ENCODE data around the gene CRB2. TPM values are rescaled to one million over a fixed set of nuclear protein-coding genes. Genes with fewer than 3 reads are reported as not detected.

The CRB2 gene
- total and polyA plus RNA-seq, 2 of the 13 experiments (the other 11 are each of a cell fraction or from before 2014, with no cell fraction given): 0.01 to 0.29 TPM

- TF ChIP-seq THAP9 (CRISPR knock-in tag; IDR thresholded peaks at IDR 0.05; ENCODE audit: borderline replicate concordance): no peak
- TF ChIP-seq ZNF547 (CRISPR knock-in tag; IDR thresholded peaks at IDR 0.05): no peak
- no peak for TF ChIP-seq HNRNPH1 (optimal IDR thresholded peaks at IDR 0.05; ENCODE audit: low read depth, low read length)
- TF ChIP-seq FIP1L1 (IDR thresholded peaks at IDR 0.05; ENCODE audit: borderline replicate concordance, insufficient read depth, low read depth, low read length): no peak
- TF ChIP-seq TMF1 (CRISPR knock-in tag; IDR thresholded peaks at IDR 0.05; ENCODE audit: low read depth): no peak
- TF ChIP-seq ZZZ3 (CRISPR knock-in tag; IDR thresholded peaks at IDR 0.05; ENCODE audit: borderline replicate concordance): no peak
- TF ChIP-seq SCMH1 (CRISPR knock-in tag; IDR thresholded peaks at IDR 0.05; ENCODE audit: borderline replicate concordance): no peak
- TF ChIP-seq TBP (CRISPR knock-in tag; IDR thresholded peaks at IDR 0.05): no peak
- TF ChIP-seq PCBP1 (IDR thresholded peaks at IDR 0.05; ENCODE audit: borderline replicate concordance, low read depth, low read length): no peak
- TF ChIP-seq NCOA2 (CRISPR knock-in tag; IDR thresholded peaks at IDR 0.05): no peak
- TF ChIP-seq RERE (CRISPR knock-in tag; IDR thresholded peaks at IDR 0.05; ENCODE audit: low read depth): no peak
- TF ChIP-seq ZNF20 (CRISPR knock-in tag; IDR thresholded peaks at IDR 0.05): no peak
- no peak for TF ChIP-seq HCFC1 (IDR thresholded peaks at IDR 0.05; ENCODE audit: low read depth, low read length)
- no peak for TF ChIP-seq ZNF496 (CRISPR knock-in tag; IDR thresholded peaks at IDR 0.05; ENCODE audit: insufficient replicate concordance)
- no peak for TF ChIP-seq MAFF (IDR thresholded peaks at IDR 0.05; ENCODE audit: low read depth, low read length)
- no peak for TF ChIP-seq ZNF580 (CRISPR knock-in tag; IDR thresholded peaks at IDR 0.05; ENCODE audit: borderline replicate concordance, low read depth)
- TF ChIP-seq ZNF883 (CRISPR knock-in tag; IDR thresholded peaks at IDR 0.05; ENCODE audit: not compliant biosample characterization): no peak
- no peak for TF ChIP-seq ZNF34 (CRISPR knock-in tag; IDR thresholded peaks at IDR 0.05; ENCODE audit: borderline replicate concordance)
- peak; percentile 24 for TF ChIP-seq ZFX (CRISPR knock-in tag; IDR thresholded peaks at IDR 0.05; ENCODE audit: low read depth)
These were observed 19.6 kb downstream of the CRB2 start (continued) for GRCh38 chr9:123375469-123376132.
